GM18868 (cell line): ENCODE results near the gene TNFRSF4.
"Not testable (repeated sequence)": the region's sequence is repeated elsewhere in the genome, so short reads cannot be mapped to it uniquely, and the experiment has no call there.

ENCODE experiments used
- ATAC-seq: cut with Tn5 transposase; IDR thresholded peaks from one replicate; pipeline ENCODE4 v1.9.1; 2021; ENCODE audit warnings: mild to moderate bottlenecking, moderate library complexity; ENCODE audit not compliant: unreplicated experiment

Gene TNFRSF4

GRCh38 chr1:1213345-1214265, at the start of gene TNFRSF4:
TNFRSF4 (minus strand) TSS chr1:1214153; CDS start chr1:1214127, 26 bp downstream.
- ATAC-seq: no peak

- ATAC-seq: no peak
These were observed 48.8 kb upstream of the TNFRSF4 start for GRCh38 chr1:1262758-1263157.

GRCh38 chr1:1262071-1262470, 48.1 kb upstream of the TNFRSF4 start:
- ATAC-seq: no peak

DNA sequence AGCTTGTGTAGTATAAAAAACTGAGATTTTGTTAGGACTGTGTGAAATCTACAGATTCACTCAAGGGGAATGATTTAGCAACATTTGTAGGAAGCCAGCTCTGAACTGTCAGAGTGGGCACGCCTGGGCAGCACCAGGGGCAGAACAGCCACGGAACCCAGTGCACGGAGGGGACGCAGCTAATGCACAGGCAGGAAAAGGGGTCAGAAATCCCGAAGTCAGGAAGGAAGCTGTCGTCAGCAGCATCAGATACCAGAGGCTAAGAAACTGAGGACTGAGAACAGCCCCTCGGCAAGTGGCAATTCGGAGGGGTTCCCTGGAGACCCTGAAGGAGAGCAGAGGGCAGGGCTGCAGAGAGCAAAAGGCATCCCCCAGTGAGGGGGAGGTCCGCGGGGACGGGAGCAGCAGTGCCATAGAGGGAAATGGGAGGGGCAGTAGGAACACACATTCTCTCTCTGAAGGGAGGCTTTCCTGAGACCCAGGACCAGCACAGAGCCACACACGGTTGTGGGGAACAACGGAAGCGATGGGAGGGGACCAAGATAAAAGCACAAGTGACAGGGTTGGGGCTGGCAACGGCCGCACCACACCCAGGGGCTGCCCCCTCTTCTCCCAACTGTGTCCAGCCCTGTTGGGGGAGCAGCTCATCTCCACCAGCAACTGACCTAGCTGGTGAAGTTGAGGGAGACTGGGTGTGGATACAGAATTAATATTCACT, 47.0 kb upstream of the TNFRSF4 start:
- no peak for ATAC-seq

GRCh38 chr1:1259951-1260600, 46.1 kb upstream of the TNFRSF4 start:
- ATAC-seq: no peak

DNA sequence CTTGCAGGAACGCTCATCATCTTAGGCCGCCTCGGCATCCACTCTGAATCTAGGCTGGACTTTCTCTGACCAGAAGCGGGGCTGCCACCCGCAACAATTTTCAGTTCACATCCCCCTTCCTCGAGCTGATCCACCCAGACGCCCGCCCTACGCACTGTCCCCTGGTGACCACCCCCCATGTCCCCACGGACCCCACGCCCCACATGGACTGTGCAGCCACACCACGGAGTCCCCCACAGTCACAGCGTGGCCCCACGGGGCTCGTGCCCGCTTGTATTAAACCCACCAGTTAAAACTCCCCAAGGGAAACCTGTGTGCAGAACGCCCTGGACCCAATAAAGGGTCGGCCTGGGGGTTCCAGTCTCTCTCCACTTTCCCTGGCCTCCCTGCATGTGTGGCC, 45.6 kb upstream of the TNFRSF4 start:
- ATAC-seq: no peak

DNA sequence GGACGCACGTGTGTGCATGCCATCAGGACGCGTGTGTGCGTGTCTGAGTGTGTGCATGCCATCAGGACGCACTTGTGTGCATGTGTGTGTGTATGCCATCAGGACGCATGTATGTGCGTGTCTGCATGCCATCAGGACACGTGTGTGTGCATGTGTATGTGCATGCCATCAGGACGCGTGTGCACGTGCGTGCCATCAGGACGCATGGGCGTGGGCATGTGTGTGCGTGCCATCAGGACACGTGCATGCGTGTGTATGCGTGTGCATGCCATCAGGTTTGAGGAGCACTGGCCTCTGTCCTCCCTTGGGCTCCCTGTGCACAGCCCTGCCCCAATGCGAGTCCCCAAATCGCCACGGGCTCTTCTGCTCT, 45.2 kb upstream of the TNFRSF4 start:
- no peak for ATAC-seq

DNA sequence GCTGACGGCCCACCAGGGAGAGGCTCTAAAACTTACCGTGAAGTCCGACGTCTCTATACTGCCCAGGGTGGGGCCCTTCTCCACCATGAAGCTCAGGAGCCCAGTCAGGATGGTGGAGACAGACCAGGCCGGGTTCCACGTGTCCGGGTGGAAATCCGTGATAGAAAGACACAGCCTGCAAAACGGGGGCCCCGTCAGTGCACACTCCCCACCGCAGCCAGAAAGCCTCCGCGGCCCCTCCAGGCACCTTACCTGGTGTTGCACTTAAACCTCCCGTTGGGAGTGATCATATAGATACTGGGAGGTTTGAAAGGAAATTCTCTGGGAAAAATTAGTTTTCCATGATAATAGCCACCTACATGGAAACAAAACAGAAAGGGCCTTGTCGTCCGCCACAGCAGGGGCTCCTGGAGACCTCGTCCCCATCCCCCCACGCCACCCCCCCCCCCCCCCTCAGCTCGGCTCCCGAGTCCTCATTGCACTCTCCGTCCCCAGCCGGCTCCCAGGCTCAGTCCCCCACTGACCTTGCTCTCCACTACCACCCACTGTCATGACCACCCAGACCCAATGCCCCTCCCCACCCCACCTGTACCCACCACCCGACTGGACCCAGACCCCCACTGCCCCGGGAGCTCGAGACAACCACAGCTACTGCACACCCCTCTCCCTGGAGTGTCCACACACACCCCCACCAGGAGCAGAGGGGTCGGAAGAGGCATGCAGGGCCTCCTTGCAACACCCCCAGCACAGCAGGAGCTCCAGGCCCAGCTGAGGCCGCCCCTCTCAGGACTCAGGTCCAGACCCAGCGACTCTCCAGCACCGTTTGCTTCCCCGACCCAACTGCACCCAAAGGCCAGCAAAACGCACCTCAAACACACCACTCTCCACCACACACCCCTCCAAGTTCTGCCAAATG, 43.3 kb upstream of the TNFRSF4 start:
- no peak for ATAC-seq

GRCh38 chr1:1255611-1256010, 41.7 kb upstream of the TNFRSF4 start:
- ATAC-seq: no peak

- ATAC-seq: no peak
These were observed 41.1 kb upstream of the TNFRSF4 start for GRCh38 chr1:1255078-1255477.

- no peak for ATAC-seq
These were observed 40.7 kb upstream of the TNFRSF4 start for GRCh38 chr1:1254667-1254998.

DNA sequence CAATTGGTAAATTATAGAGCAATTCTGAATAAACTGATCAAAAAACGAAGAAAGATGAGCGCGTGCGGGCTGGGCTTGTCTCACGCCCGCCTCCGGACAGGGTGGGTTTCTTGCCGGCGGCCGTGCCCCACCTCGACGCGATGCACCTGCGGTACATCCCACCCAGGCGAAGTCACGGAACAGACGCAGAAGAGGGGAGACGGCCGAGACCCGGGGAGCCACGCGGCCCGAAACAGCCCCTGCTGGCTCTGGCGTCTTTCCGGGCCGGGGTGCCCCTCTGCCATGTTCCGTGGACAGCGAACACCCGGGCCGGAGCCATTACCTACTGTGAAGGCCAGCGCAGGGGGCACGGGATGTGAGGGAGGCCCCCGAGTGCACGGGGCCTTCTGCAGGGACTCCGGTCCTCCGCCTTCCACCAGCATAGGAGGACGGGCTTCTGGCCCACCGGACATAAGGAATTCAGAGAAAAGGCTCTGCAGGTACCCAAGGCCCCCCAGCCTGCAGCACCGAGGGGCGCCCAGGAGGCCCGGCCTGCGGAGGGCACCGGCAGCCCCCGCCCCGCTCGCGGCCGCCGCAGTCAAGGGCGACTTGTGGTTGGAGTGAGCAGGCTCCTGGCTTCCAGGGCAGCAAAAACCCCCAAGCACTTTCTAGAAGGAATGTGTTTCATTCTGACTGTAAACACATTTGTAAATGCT, 40.2 kb upstream of the TNFRSF4 start:
- ATAC-seq: no peak

GRCh38 chr1:1253314-1253713, 39.4 kb upstream of the TNFRSF4 start:
- ATAC-seq: no peak

DNA sequence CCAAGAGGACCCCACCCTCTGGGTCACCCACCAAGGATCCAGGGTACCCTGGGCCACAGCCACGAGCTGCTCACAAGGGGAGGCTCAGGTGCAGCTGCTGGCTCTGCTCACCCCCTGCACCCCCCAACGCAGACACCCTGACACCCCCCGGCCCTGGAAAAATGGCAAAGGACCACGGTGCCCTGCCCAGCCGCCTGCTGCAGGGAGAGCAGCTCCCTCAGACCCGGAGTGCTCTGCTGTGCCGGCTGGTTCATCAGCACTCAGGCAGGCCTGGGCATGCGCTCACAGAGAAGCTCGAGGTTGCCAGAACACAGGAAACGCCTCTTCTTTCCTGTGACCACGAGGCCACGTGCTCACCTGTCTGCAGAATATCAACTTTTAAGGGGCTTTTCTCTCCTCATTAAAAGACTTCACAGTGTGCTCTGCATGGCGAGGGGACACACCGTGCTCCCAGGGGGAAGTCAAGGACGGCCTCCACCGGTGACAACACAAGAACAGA, 36.9 kb upstream of the TNFRSF4 start:
- ATAC-seq: peak; percentile 77

- ATAC-seq: not testable (repeated sequence)
These were observed 34.3 kb upstream of the TNFRSF4 start for GRCh38 chr1:1248009-1248913.

- no peak for ATAC-seq
These were observed 33.5 kb upstream of the TNFRSF4 start for GRCh38 chr1:1247341-1247913.

GRCh38 chr1:1246577-1247340, 32.8 kb upstream of the TNFRSF4 start, which contains the start of gene C1QTNF12:
C1QTNF12 (minus strand) TSS chr1:1246722; CDS start chr1:1246690, 32 bp downstream.
- no peak for ATAC-seq
